ENCODE data around the gene CD4. TPM values are rescaled to one million over a fixed set of nuclear protein-coding genes. Genes with fewer than 3 reads are reported as not detected.

The CD4 gene
- total RNA-seq, 2 donors from 2014 or later, result 22.3 to 25.0 TPM

DNA sequence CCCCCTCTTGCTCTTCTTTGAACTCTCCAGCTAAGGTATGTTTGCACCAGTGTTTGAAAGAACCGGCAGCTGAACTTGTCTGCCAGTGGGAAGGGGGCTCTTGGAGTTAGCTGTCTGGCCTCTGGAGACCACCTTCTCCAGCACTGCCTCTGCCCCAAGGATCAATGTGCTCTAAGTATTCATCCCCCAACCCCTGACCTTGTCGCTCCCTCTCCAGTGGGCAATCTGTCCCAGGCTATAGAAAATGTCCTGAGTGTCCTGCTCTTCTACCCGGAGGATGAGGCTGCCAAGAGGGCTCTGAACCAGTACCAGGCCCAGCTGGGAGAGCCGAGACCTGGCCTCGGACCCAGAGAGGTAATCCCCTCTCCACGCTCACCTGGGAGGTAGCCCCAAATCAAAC, 41.7 kb downstream of the CD4 start:
- no peak overlapping the region for H3K4me3 ChIP-seq
- TF ChIP-seq, protein P1, sequence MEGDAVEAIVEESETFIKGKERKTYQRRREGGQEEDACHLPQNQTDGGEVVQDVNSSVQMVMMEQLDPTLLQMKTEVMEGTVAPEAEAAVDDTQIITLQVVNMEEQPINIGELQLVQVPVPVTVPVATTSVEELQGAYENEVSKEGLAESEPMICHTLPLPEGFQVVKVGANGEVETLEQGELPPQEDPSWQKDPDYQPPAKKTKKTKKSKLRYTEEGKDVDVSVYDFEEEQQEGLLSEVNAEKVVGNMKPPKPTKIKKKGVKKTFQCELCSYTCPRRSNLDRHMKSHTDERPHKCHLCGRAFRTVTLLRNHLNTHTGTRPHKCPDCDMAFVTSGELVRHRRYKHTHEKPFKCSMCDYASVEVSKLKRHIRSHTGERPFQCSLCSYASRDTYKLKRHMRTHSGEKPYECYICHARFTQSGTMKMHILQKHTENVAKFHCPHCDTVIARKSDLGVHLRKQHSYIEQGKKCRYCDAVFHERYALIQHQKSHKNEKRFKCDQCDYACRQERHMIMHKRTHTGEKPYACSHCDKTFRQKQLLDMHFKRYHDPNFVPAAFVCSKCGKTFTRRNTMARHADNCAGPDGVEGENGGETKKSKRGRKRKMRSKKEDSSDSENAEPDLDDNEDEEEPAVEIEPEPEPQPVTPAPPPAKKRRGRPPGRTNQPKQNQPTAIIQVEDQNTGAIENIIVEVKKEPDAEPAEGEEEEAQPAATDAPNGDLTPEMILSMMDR (IDR thresholded peaks at IDR 0.05), result no peak
- no peaks in the 10 kb centered on the region for H3K9me3 ChIP-seq
- DNase-seq (ENCODE audit: low spot score), result no peak
- peaks cover 15% of the 10 kb centered on the region for H3K36me3 ChIP-seq
- H3K27ac ChIP-seq, result no peak overlapping the region
- no peaks in the 10 kb centered on the region for H3K27me3 ChIP-seq (replicated peaks; ENCODE audit: insufficient read depth)
- ATAC-seq (ENCODE audit: insufficient number of reproducible peaks, low FRiP score, low read depth), result no peak
- H3K4me1 ChIP-seq (ENCODE audit: control insufficient read depth in 1 of 2, low read depth in 2 of 2), result peaks cover 7 to 29% of the 10 kb centered on the region in 2 donors

DNA sequence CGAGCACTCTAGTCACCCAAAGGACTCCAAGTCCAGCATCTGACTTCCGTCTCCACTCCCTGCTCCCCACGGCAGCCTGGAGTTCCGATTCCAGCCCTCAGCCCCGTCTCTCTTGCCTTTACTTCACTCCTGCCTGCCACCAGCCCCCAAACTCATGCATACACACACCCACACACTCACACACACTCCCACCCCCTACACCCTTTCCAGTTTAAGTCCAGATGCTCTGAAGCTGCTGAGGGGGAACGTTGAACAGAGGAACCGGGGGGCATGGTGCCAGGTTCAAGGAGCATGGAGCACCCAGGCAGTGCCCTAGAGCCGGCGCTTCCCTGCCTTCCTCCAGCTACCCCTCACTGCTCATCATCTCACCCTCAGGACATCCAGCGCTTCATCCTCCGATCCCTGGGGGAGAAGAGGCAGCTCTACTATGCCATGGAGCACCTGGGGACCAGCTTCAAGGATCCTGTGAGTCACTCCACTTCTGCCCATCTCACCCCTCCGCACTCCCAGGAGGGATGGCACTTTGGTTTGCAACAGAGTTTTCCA, 42.2 kb downstream of the CD4 start:
- no peak for DNase-seq (ENCODE audit: low spot score)
- Histone ChIP-seq H3K4me3 (no peak overlapping the region), H3K36me3 (peaks cover 16% of the 10 kb centered on the region), H3K27ac (no peak overlapping the region), H3K4me1 (ENCODE audit: control insufficient read depth in 1 of 2, low read depth in 2 of 2) (peaks cover 7 to 29% of the 10 kb centered on the region in 2 donors), H3K27me3 (replicated peaks; ENCODE audit: insufficient read depth) (no peaks in the 10 kb centered on the region), H3K9me3 (no peaks in the 10 kb centered on the region)
- no peak for ATAC-seq (ENCODE audit: insufficient number of reproducible peaks, low FRiP score, low read depth)
- TF ChIP-seq, protein P1 (IDR thresholded peaks at IDR 0.05), result no peak

DNA sequence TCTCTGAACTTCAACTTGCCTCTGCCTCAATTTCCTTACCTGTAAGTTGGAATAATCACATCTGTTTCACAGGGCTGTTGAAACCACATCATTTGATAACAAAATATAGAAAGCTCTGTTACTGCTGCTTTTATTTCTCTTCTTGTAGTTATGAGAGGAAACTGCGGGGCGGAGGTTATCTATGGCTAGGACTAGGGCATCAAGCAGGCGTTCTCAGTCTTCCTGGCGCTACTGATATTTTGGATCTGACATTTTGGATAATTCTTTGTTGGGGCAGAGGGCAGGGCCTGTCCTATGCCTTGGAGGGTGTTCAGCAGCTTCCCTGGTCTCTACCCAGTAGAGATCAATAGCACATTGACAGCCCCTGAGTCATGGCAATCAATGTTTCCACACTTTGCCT, 42.8 kb downstream of the CD4 start:
- Histone ChIP-seq H3K4me1 (ENCODE audit: control insufficient read depth in 1 of 2, low read depth in 2 of 2) (peaks cover 5 to 23% of the 10 kb centered on the region in 2 donors), H3K9me3 (no peaks in the 10 kb centered on the region), H3K4me3 (no peak overlapping the region), H3K36me3 (peaks cover 22% of the 10 kb centered on the region), H3K27me3 (replicated peaks; ENCODE audit: insufficient read depth) (no peaks in the 10 kb centered on the region), H3K27ac (no peak overlapping the region)
- DNase-seq (ENCODE audit: low spot score) (no peak), ATAC-seq (ENCODE audit: insufficient number of reproducible peaks, low FRiP score, low read depth) (no peak)
- TF ChIP-seq, protein P1 (IDR thresholded peaks at IDR 0.05), result no peak

DNA sequence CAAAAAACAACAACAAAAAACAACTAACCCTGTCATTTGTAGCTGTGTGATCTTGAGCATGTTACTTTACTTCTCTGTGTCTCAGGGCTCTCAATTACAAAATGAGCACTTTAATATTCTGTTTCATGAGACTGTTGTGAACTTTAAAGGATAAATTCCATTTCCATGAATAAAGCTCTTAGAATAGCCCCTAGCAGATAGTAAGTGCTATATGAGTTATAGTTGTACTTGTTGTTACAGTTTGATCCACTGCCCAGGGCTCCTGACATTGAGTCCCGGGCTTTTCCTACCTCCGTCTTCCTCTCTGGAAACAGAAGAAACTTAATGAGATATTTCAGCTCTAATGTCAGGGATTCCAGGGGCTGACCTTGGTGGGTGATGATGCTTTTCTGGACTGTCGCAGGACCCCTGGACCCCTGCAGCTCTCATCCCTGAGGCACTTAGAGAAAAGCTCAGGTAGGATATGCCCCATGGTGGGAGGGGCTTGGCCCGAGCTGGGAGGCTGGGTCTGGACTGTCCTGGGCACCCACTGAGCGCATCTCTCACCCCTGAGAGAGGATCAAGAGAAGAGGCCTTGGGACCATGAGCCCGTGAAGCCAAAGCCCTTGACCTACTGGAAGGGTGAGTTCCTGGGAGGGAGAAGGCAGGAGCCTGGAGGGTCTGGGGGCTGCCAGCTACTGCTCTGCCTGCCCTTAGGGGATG, 44.0 kb downstream of the CD4 start:
- peaks cover 33% of the 10 kb centered on the region for H3K36me3 ChIP-seq

DNA sequence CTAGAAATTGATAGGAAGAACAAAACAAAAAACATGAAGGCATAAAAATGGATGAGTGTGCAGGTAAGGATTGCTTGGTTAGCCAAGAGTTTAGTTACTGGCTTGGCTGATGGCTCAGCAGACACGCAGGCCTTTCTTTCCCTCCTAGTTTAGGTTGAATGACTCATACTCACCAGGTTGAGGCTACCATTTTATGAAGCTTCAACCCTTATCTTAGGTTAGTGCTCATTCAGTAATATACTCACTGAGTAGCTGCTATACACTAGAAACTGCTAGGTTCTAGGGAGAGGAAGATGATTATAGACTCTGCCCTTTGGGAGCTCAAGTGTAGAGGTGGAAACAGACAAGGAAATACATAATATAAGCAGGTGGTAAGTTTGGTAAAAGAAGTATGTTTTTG, 44.9 kb downstream of the CD4 start:
- H3K9me3 ChIP-seq, result no peaks in the 10 kb centered on the region
- H3K27ac ChIP-seq, result no peak overlapping the region
- TF ChIP-seq, protein P1 (IDR thresholded peaks at IDR 0.05), result no peak
- H3K4me3 ChIP-seq, result no peak overlapping the region
- DNase-seq (ENCODE audit: low spot score) (no peak), ATAC-seq (ENCODE audit: insufficient number of reproducible peaks, low FRiP score, low read depth) (no peak)
- no peaks in the 10 kb centered on the region for H3K27me3 ChIP-seq (replicated peaks; ENCODE audit: insufficient read depth)
- peaks cover 0 to 18% of the 10 kb centered on the region in 2 donors for H3K4me1 ChIP-seq (ENCODE audit: control insufficient read depth in 1 of 2, low read depth in 2 of 2)
- H3K36me3 ChIP-seq, result peaks cover 43% of the 10 kb centered on the region

More for the DNA sequence above, 44.0 kb downstream of the CD4 start:
- H3K27me3 ChIP-seq (replicated peaks; ENCODE audit: insufficient read depth), result no peaks in the 10 kb centered on the region
- TF ChIP-seq, protein P1 (IDR thresholded peaks at IDR 0.05), result no peak
- no peak overlapping the region for H3K27ac ChIP-seq
- no peak overlapping the region for H3K4me3 ChIP-seq
- no peak for DNase-seq (ENCODE audit: low spot score)
- no peak for ATAC-seq (ENCODE audit: insufficient number of reproducible peaks, low FRiP score, low read depth)
- H3K4me1 ChIP-seq (ENCODE audit: control insufficient read depth in 1 of 2, low read depth in 2 of 2), result peaks cover 0 to 18% of the 10 kb centered on the region in 2 donors
- no peaks in the 10 kb centered on the region for H3K9me3 ChIP-seq

Data from thoracic aorta (tissue), 2 donors.